ENCODE data around the gene WASF3.

The WASF3 gene

DNA sequence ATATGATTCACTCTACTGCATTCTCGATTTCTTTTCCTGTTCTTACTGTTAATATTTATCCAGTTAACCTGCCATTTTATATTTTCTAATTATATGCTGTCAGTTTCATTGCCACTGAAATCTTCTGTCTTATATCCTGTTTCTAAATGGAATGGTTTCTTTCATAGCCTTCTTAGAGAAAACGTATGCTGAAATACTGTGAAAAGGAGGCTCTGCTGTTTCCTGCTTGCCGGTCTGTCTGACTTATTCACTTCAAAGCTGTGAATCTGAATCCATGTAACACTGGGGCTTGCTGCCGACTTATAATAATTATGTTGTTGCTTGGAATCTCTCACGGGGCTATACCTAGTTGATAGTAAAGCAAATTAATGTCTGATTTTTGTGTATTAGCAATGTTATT is 123.1 kb downstream of the WASF3 start:
- no peak for DNase-seq (ENCODE audit: low read depth in 2 of 2)

DNA sequence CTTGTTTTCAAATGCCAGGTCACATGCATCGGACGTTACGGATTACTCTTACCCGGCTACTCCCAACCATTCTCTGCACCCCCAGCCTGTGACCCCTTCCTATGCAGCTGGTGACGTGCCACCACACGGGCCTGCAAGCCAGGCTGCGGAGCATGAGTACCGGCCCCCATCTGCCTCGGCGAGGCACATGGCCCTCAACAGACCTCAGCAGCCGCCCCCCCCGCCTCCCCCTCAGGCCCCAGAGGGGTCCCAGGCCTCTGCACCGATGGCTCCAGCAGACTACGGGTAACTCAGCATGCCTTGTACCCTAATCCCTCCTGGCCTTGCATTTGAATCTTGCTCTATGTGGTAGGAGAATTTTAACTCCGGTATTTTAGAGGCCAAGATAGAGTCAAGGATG is 123.6 kb downstream of the WASF3 start:
- DNase-seq (ENCODE audit: low read depth in 2 of 2), result no peak

DNA sequence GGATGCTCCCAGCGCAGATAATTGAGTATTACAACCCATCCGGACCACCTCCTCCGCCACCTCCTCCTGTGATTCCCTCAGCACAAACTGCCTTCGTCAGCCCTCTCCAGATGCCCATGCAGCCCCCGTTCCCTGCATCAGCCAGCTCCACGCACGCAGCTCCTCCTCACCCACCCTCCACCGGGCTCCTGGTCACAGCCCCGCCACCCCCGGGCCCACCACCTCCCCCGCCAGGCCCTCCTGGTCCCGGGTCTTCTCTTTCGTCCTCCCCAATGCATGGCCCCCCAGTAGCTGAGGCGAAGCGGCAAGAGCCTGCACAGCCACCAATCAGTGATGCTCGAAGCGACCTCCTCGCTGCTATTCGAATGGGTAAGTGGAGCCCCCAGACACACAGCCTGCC is 125.1 kb downstream of the WASF3 start:
- no peak for DNase-seq (ENCODE audit: low read depth in 2 of 2)

DNA sequence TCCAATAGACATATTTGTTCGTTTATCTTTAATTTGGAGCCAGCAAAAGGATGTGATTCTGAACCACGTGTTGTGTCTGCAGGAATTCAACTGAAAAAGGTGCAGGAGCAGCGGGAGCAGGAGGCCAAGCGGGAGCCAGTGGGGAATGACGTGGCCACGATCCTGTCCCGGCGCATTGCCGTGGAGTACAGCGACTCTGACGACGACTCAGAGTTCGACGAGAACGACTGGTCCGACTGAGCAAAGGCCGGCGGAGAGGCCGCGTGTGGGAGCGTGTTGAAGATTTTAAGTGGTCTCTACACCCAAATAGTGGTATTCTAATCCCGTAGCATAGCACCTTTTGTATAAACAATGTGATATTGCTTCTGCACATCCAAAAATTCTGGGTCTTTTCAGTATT is 128.1 kb downstream of the WASF3 start:
- DNase-seq (ENCODE audit: low read depth in 2 of 2), result no peak

DNA sequence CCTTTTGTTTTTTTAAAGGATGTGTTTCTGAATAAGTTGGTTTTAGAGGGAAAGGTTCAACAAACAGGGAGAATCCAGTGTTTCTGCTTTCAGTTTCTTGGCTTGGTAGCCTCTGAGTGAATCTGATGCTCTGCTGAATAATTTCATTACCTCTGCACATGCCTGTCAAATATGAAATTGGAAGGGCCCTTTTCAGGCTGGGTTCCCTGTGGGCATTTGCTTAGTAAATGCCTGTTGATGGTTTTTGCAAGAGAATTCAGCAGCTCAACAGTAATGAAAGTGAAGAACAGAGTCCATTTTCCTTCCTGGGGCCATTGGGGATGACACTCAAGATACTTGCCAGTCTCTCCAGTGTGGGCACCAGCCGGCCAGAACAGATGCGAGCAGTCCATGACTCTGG is 128.8 kb downstream of the WASF3 start:
- no peak for DNase-seq (ENCODE audit: low read depth in 2 of 2)

DNA sequence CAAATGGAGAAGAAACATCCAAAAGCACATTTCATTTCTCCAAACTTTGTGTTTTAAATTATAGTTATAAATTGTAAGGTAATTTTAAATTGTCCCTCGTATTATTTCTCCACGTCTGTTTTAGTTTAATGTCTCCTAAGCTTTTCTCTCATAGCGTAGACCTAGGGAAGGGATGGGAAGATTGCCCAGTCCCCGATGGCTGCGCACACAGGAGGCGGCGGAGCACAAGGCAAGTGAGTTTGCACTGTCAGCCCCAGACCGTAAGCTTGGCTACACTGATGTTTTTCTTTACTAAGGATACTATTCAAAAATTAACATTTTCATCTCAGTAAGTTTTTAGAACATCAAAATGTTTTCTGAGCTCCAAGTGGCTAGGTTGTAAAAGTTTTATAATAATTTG is 130.8 kb downstream of the WASF3 start:
- DNase-seq (ENCODE audit: low read depth in 2 of 2), result no peak

DNA sequence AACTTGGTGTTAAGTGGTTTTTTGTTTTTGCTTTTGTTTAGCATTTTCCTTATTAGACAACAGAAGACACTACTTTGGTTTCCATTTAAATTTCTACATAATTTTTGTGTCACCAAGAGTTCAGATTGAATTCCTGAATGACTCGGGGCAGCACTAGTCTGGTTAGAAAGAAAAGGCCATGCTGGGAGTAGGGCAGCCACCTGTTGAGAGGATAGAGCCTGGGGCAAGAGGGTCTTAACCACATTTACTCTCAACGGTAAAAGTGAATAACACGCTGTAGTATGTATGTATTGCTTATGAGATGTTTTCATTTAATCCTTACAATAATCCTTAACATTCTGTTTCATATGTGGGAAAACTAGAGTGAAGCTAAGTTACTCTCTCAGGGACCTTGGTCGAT is 131.5 kb downstream of the WASF3 start:
- DNase-seq (ENCODE audit: low read depth in 2 of 2), result no peak

DNA sequence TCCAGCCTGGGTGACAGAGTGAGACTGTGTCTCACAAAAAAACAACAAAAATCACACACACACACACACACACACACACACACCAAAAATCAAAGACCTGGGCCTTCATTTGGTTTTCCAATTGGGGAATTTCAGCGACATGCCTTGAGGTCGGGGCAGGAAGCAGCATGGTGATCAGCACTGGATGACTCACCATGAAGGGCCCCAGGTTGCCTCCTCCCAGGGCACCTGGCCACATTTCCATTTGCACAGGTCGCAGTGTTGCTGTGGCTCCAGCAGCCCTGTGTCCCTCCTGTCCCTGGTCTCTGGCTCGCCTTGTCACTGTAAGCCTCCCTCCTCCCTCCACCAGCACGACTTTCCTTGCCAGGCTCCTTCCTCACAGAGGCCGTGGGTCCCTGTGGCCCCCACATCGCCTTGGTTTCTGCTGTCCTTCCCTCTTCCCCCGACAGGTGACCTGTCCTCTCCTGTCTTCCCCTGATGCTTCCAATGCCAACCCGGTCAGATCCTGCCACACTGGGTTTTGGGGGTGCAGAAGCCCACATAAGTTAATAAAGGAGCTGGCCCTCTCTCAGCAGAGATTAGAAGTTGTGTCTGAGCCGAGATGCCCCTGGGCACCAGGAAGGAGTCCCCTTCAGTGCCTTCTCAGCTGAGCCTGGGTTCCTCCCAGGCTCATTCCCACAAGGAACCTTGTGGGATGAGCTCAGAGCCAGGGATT is 136.4 kb downstream of the WASF3 start:
- no peak for DNase-seq (ENCODE audit: low read depth in 2 of 2)

DNA sequence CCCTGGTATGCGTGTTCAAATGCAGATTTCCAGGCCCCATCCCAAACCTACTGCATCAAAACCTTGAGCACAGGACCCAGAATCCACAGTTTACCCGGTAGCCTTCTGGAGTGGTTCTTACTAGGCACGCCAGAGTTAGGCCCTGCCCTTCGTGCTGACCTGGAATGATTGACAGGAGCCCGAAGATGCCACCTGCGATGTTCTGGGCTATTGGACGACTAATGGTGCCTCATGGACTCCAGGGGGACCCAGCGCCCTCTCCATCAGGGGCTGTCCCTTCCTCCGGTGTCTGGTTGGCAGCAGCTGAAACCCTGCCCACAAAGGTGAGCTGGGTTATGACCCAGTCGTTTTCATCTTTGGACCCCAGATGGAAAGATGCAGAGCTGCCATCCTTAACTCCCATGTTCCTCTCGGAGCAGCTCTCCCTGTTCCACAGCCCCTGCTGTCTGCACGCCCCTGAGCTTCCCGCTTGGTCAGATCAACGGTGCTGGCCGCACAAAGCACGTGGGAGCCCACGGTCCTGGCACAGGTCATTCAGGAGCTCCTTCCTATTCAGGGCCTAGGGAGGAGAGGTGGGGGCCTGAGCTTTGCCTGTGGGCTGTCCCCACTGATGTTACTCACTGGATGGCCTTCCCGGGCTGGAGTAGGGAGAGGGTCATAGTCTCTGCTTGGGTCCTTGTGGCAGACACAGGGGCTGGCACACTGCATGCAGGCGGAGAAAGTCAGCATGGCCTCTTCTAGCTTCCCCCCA is 137.3 kb downstream of the WASF3 start:
- DNase-seq (ENCODE audit: low read depth in 2 of 2), result no peak

DNA sequence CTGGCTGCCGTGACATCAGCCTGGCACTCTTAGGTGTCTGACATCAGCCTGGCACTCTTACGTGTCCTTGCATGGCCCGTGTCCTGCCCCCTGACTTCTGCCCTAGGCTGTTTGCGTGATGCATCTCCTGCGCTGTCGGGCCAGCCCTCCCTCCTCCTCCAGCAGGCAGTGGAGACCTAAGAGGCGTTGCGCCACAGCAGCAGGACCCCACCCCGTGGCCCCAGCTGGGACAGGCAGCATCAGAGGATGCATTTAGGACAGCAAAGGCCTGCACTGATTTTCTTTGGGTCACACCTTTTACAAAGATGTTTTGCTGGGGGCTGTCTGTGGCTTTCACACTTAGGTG is 137.8 kb downstream of the WASF3 start:
- DNase-seq (ENCODE audit: low read depth in 2 of 2), result no peak

DNA sequence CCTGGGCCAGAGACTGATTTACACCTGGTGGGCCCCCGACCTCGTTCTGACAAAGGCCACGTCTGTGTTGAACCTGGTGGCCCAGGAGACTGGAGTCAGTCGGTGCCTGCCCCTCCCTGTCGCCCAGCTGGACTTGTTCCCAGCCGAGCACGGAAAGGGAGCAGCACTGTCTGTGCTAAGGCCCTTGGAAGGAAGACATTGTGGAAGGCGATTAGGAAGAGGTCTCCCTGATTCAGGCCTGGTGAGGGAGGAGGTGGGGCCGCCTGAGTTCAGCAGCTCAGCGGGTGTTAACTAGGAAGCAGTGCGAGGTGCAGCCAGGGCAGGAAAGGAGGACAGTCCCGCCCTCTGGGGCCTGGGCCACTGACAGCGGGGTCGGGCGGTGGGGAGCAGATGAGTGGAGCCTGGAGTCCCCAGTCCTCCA is 138.4 kb downstream of the WASF3 start:
- DNase-seq (ENCODE audit: low read depth in 2 of 2), result no peak

DNA sequence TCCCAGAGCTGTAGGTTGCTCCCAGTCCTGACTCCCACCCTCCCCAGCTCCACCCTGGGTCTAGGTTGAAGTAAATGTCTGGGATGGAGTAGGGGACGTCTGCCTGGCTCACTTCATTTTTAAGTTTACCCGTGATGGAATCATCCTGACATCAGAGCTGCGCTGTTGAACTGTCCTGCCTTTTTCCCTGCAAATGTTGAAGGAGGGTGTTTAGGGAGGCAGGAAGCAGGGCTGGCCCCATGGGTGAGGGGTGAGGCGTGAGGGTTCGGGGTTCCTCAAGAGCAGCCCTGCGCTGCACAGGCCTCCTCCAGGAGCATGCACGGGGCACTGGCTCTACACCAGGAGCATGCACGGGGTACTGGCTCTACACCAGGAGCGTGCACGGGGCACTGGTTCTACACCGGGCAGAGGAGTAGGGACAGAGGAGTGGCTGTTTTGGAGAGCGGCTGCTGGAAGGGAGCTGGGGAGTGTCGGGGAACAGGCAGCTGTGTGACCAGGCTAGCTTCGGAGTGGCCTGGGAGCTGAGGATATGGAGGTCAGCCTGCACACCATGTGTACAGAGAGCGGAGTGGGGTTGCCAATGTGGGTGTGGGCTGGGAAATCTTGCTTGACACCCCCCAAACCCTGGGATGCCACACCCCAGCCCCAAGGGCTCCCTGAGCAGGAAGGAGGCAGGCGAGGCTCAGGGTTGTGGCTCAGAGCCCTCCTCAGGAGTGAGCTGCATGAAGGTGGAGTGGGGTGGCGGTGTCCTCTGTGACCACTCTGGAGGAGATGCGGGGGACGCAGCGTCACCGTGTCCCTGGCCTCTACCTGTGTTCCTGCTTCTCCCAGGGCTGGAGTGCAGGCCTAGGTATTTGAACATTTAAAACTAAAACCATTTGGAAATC is 139.8 kb downstream of the WASF3 start:
- no peak for DNase-seq (ENCODE audit: low read depth in 2 of 2)

DNA sequence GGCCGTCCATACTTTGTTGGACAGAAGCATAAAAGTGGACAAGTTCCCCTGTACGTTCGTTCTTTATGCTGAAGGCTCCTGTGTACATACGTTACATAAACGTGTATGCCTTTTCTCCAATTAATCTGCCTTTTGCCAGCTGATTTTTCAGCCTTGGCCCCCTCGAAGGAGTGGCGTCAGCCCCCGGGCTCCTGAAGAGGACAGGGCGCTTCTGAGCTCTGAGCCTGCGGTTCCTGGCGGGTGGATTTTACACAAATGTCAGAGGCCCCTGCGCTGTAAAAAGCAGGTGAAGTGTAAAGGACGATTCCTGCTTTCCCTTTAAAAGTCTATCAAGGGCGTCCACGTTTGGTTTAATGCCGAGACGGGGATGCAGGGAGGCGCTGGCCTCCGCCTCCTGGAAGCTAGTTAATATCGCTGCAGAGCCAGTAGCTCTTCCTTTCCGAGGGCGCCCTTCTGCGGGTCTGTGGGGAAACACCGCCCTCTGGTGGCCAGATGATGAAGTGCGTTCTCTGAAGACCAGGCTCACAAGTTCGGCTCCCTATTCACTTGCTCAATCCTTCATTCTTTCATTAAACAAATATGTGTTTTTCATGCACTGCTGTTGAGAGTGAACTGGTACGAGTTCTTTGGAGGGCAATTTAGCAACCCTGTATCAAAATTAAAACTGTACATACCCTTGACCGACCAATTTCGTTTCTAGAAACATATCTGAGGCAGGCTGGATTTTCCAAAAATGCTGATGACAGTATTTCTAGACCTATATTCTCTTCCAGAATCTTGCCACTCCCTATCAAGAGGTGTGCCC is 141.1 kb downstream of the WASF3 start:
- peak; percentile 48 to 50 for DNase-seq (ENCODE audit: low read depth in 2 of 2)

DNA sequence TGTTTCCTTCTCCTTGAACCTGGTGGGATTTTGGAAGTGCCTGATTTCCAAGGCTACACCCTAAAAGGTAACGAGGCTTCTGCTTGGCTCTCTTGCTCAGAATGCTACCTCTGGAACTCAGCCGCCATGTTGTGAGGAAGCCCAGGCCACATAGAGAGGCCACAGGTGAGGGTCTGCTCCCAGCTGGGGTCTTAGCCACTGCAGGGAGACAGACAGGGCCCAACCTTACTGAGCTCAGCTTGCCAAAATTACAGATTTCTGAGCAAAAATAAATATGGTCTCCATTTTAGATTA is 141.7 kb downstream of the WASF3 start:
- DNase-seq (ENCODE audit: low read depth in 2 of 2), result no peak

DNA sequence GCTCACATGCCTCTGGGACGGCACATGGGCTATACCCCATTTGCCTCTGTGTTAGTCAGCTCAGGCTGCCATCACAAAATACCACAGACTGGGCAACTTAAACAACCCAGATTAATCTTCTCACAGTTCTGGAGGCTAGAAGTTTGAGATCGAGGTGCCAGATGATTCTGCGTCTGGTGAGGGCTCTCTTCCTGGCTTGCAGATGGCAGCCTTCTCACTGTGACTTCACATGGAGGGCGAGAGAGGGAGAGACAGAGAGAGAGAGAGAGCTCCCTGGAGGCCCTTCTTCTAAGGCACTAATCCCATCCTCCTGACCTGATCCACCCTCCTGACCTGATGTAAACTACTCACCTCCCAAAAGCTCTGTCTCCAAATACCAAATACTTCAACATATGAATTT is 148.1 kb downstream of the WASF3 start:
- no peak for DNase-seq (ENCODE audit: low read depth in 2 of 2)

DNA sequence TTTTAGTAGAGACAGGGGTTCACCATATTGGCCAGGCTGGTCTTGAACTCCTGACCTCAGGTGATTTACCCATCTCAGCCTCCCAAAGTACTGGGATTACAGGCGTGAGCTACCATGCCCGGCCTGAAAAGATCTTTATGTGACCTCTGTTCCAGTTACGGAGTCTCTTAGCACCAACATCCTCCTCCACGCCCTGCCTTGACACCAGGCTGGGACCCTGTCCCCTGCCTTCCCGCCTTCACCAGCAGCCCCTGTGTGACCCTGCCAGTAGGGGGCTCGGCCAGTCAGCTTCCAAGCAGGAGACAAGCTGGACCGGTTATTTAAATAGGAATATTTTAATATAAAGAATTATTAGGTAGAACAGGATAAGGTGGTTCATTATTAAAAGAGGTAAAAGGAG is 148.9 kb downstream of the WASF3 start:
- DNase-seq (ENCODE audit: low read depth in 2 of 2), result no peak

DNA sequence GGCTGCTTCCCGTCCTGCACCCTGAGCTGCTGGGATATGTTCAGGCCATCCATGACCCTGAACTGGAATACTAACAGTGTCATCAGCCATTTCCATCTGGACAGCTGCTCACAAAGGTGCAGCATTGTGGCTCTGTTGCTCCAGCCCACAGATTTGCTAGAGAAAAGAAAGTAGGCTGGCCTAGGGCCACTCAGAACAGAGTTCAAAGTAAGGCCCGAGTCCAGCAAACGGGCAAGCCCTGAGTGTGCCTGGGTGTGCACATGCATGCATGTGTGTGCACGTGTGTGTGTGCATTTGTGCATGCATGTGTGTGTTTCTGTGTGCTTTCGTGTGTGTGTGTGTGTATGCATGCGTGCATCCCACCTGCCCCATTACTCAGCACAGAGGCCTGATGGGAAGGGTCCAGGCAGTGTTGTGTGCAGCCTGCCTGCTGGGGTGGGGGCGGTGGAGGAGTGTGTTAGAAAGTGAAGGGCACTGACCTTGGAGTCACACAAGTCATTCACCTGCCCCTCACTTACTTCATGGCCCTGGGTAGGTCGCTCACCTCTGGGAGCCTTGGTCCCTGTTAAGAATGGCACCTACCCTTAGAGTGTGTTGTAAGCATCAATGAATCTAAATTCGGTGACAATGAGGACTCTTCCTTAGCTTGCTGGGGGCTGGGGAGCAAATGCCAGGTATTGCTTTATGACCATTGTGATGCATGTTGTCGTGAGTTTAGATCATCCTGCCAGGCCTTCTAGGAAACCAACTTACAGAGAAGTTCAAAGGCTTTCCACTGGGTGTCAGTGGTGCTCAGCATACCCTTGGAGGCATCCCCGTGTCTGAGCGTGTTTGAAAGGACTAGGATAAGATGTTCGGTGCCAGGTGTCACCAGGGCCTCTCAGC is 149.9 kb downstream of the WASF3 start:
- peak in 1 of 2 donors; percentile 9 for DNase-seq (ENCODE audit: low read depth in 2 of 2)

DNA sequence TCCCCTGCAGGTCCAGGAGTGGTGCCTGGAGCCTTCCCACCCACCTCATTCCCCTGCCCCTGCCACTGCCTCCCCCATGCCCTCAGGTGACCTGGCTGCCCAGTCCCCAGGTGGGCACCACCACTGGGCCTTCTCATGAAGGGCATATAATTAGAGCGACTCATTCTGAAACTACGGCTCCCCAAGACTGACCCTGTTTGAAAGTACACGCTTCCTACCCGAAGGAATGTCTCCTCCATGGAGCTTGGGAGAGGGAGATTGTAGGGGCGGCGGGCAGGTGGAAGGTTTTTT is 150.5 kb downstream of the WASF3 start:
- DNase-seq (ENCODE audit: low read depth in 2 of 2), result no peak

DNA sequence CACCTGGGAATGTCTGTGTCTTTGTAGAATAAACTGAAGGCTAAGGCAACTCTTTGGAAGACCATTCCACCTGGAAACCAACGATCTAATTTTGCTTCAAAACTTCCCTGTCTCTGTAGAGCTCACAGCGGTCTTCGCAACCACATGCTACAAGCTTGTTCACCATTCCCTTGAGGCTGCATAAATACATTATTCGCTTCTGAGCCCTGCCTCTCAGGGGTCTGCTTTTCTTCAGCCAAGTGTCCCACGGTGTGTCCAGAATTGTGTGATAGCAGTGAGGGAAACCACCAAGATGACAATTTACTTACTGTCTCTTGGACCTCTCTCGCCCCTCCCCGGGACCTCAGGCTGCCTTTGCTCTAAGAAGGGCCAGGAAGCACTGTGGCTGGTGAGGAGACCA is 152.0 kb downstream of the WASF3 start:
- no peak for DNase-seq (ENCODE audit: low read depth in 2 of 2)

DNA sequence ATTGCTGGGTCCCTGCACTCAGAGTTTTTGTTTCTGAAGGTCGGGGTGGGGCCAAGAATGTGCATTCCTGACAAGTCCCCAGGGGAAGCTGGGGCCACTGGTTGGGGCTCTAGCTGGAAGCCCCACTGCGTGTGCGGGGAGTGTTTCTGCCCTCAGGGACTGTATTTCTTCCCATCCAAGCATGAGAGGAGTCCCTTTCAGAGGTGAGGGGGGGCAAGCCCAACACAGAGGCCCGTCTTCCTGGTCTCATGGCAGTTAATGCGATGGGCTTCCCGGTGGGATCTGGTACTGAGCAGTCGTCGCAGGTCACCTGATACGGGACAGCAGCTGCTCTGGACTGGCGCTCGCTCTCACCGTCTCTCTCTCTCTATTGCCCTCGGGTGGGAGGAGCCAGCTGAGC is 152.7 kb downstream of the WASF3 start:
- no peak for DNase-seq (ENCODE audit: low read depth in 2 of 2)

DNA sequence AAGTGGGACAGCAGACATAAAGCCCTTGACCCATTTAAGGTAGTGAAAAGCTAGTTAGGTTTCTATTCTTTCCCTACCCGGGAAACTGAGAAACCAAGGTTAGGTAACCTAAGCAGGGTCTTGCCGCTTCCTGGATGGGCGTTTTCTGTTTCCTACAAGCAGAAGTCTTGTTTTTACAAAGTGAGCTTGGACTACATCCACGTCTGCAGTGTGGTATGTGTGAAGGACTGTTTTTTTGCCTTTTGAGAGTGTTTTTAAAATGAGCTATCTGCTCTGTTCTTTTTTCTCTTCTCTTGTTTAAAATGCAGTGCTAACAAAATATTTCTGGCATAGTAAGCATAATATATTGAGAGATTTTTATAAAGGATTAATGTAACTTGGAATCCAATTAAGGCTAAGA is 153.7 kb downstream of the WASF3 start:
- no peak for DNase-seq (ENCODE audit: low read depth in 2 of 2)

All from activated CD8-positive, alpha-beta memory T cell treated with anti-CD3 and anti-CD28 coated beads for 4 hours (primary cell).